GM12891 (cell line): Measurements from ENCODE around the gene PTCH1.

Experiments
- PAX5 ChIP-seq: IDR thresholded peaks from 2 replicates; pipeline ENCODE4 v1.6.1; 2011; ENCODE audit warnings: low read length, moderate library complexity, mild to moderate bottlenecking; ENCODE audit not compliant: insufficient read depth, severe bottlenecking
- POLR2A ChIP-seq: IDR thresholded peaks from 2 replicates; pipeline ENCODE4 v1.6.1; 2011; ENCODE audit warnings: low read depth, low read length, control low read depth

GRCh38 chr9:95441081-95441480 lies 75.7 kb downstream of the PTCH1 start:
- TF ChIP-seq POLR2A (no peak), PAX5 (no peak)
